ENCODE measurements around the gene ABHD8.

The ABHD8 gene

DNA sequence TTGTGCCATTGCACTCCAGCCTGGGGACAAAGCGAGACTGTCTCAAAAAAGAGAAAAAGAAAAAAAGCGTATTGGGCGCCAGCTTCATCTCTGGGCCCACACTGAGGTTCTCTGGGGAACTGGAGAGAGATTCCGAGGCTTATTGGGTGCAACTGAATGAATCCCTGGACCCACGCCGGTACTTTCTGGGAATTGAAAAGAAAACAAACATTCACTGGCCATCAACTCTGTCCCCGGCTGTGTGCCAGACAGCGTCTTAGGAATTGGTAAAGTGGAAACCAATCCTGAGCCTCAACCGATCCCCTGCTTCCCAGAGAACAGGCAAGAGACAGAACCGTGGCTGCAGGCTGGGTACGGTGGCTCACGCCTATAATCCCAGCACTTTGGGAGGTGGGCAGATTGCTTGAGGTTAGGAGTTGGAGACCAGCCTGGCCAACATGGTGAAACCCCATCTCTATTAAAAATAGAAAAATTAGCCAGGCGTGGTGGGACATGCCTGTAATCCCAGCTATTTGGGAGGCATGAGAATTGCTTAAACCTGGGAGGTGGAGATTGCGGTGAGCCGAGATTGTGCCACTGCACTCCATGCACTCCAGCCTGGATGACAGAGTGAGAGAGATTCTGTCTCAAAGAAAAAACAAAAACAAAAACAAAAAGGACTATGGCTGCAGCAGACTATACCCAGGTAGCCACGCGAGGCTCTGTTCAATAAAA, 22.8 kb upstream of the ABHD8 start:
- Histone ChIP-seq H3K4me1 (ENCODE audit: insufficient read depth, low read length) (no peaks in the 10 kb centered on the region), H3K27me3 (ENCODE audit: insufficient read depth, low read length) (peaks cover 5% of the 10 kb centered on the region; the same call in 1 of the 2 replicates), H3K36me3 (ENCODE audit: insufficient read depth, low read depth, low read length) (peaks cover 22% of the 10 kb centered on the region; the same call in 1 of the 2 replicates), H3K9ac (ENCODE audit: low read depth, low read length) (no peak overlapping the region), H3K9me3 (ENCODE audit: insufficient read depth, low read depth, low read length) (no peaks in the 10 kb centered on the region), H3K27ac (ENCODE audit: low read length) (no peak overlapping the region), H3K4me3 (ENCODE audit: low read length) (no peak overlapping the region)

DNA sequence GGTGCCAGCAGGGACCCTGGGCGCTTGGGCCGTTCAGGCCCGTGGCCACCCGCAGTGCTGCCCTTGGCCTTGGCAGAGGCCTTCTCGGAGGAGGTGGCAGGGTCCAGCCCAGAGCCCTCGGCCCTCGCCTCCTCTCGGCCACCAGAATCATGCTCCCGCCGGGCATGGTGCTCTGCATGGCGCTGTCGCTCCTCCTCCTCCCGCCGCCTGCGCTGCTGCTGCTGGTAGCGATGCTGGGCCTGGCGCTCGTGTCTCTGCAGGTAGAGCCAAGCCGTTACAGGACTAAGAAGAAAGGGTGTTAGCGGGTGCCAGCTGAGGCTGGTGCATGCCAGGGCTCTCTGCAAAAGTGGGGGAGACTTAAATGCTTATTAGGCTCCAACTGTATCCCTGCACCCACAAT, 21.9 kb upstream of the ABHD8 start:
- no peak overlapping the region for H3K4me3 ChIP-seq (ENCODE audit: low read length)
- no peaks in the 10 kb centered on the region for H3K9me3 ChIP-seq (ENCODE audit: insufficient read depth, low read depth, low read length)
- H3K27me3 ChIP-seq (ENCODE audit: insufficient read depth, low read length), result peaks cover 5% of the 10 kb centered on the region; the same call in 1 of the 2 replicates
- H3K27ac ChIP-seq (ENCODE audit: low read length), result no peak overlapping the region
- no peaks in the 10 kb centered on the region for H3K4me1 ChIP-seq (ENCODE audit: insufficient read depth, low read length)
- H3K36me3 ChIP-seq (ENCODE audit: insufficient read depth, low read depth, low read length), result peaks cover 30% of the 10 kb centered on the region
- no peak overlapping the region for H3K9ac ChIP-seq (ENCODE audit: low read depth, low read length)

DNA sequence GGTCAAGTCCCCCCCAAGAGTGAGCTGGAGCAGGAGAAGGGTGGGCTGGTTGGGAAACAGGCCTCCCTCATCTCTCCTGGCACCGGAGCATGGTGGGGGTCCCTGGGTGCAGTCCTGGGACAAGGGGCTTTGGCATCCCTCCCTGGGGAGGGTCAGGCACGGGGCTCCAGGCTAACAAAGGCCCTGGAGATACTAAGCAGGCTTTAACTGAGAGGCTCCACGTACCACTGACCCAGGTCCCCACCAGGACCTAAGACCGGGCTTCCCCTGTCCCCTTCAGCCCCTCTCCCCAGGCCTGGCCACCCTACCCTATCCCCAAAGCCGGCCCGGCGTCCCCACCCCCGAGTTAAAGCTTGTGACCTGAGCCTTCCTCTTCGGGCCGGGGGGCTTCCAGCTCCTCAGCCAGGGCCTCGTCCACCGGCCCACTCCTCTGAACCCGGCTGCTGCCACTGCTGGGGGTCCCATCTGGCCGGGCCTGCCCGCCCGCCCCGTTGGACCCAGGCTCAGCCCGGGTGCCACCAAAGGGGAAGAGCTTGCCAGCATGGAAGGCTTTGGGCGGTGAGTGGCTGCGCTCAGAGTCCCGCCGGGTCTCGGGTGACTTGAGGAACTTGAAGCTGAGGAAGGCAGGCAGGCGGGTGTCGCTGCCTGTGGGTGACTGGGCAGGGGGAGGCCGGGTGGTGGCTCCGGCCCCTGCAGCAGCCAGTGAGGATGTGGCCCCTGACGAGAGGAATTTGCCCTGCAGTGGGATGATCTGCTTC, 21.3 kb upstream of the ABHD8 start:
- peaks cover 36% of the 10 kb centered on the region for H3K36me3 ChIP-seq (ENCODE audit: insufficient read depth, low read depth, low read length)
- H3K4me1 ChIP-seq (ENCODE audit: insufficient read depth, low read length), result no peaks in the 10 kb centered on the region
- H3K27ac ChIP-seq (ENCODE audit: low read length), result no peak overlapping the region
- H3K27me3 ChIP-seq (ENCODE audit: insufficient read depth, low read length), result 0 out of 2 replicates have a peak, but pooled peaks cover 4% of the 10 kb centered on the region
- H3K9me3 ChIP-seq (ENCODE audit: insufficient read depth, low read depth, low read length), result no peaks in the 10 kb centered on the region
- H3K9ac ChIP-seq (ENCODE audit: low read depth, low read length), result no peak overlapping the region
- H3K4me3 ChIP-seq (ENCODE audit: low read length), result no peak overlapping the region

DNA sequence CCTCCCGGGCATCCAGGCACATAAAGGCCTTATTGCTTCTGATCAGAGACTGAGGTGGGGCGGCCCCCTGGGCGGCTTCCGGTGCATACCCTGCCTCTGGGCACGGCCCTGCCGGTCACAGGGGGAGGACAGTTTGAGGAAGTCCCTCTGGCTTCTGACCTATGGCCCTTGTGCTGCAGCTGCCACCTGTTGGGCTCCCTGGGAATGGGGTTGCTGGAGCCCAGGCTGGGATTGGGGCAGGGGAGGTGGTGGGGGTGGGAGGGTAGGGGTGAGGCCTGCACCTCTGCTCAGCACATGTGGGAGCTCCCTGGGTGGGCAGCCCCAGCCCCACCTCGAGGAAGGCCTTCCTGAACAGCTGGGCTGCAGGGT, 20.7 kb upstream of the ABHD8 start:
- Histone ChIP-seq H3K27me3 (ENCODE audit: insufficient read depth, low read length) (no peaks in the 10 kb centered on the region), H3K27ac (ENCODE audit: low read length) (no peak overlapping the region), H3K9ac (ENCODE audit: low read depth, low read length) (no peak overlapping the region), H3K9me3 (ENCODE audit: insufficient read depth, low read depth, low read length) (no peaks in the 10 kb centered on the region), H3K36me3 (ENCODE audit: insufficient read depth, low read depth, low read length) (peaks cover 41% of the 10 kb centered on the region), H3K4me1 (ENCODE audit: insufficient read depth, low read length) (no peaks in the 10 kb centered on the region), H3K4me3 (ENCODE audit: low read length) (no peak overlapping the region)

DNA sequence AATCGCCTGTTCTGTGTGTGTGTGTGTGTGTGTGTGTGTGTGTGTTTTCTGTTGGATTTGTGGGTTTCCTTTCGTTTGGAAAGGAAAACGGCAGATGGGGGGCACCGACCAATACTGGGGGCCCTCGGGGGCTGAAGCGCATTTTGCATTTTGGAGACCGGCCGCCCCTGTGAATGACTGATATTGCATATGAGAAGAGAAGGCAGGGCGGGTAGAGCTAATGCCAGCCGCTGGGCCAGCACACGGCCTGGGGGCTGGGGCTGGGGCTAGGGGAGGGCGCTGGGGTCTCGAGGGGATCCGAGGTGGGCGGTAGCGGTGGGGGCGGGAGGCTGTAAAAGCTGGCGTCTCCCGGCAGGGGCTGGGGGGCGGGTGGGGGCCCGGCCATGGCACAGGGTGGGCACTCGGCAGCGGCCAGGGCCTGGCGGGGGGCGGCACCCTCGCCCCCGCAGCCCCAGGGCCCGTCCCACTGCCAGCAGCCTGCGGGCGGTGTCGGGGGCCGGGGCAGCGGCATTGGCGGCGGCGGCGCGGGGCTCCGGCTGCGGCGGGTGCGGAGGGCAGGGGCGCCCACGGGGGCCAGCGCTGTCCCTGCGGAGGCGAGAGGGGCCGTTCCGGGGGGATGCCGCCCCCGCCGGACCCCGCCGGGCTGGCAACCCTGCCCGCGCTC, 20.2 kb upstream of the ABHD8 start:
- Histone ChIP-seq H3K9ac (ENCODE audit: low read depth, low read length) (no peak overlapping the region), H3K27ac (ENCODE audit: low read length) (no peak overlapping the region), H3K4me1 (ENCODE audit: insufficient read depth, low read length) (no peaks in the 10 kb centered on the region), H3K4me3 (ENCODE audit: low read length) (no peak overlapping the region), H3K27me3 (ENCODE audit: insufficient read depth, low read length) (no peaks in the 10 kb centered on the region), H3K36me3 (ENCODE audit: insufficient read depth, low read depth, low read length) (peaks cover 43% of the 10 kb centered on the region), H3K9me3 (ENCODE audit: insufficient read depth, low read depth, low read length) (no peaks in the 10 kb centered on the region)

DNA sequence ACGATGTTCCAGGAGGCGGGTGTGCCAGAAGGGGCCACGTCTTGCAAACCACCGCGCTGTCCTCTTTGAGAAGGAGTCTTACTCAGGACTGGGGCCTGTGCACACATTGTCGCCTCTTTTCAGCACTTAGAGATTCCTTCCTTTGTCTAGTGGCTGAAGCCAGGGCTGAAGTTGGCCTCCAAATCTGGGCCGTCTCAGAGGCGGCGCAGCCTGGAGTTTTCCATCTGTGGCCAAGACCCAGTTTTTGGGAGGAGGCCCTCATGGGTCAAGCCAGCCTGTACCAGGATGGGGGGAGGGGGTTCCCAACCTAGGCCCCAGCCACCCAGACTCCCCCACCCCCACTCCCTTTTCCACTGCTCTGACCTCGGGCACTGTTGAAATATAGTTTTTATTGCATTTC, 19.6 kb upstream of the ABHD8 start:
- Histone ChIP-seq H3K4me3 (ENCODE audit: low read length) (no peak overlapping the region), H3K9me3 (ENCODE audit: insufficient read depth, low read depth, low read length) (no peaks in the 10 kb centered on the region), H3K36me3 (ENCODE audit: insufficient read depth, low read depth, low read length) (peaks cover 43% of the 10 kb centered on the region), H3K9ac (ENCODE audit: low read depth, low read length) (no peak overlapping the region), H3K4me1 (ENCODE audit: insufficient read depth, low read length) (no peaks in the 10 kb centered on the region), H3K27ac (ENCODE audit: low read length) (no peak overlapping the region), H3K27me3 (ENCODE audit: insufficient read depth, low read length) (no peaks in the 10 kb centered on the region)

DNA sequence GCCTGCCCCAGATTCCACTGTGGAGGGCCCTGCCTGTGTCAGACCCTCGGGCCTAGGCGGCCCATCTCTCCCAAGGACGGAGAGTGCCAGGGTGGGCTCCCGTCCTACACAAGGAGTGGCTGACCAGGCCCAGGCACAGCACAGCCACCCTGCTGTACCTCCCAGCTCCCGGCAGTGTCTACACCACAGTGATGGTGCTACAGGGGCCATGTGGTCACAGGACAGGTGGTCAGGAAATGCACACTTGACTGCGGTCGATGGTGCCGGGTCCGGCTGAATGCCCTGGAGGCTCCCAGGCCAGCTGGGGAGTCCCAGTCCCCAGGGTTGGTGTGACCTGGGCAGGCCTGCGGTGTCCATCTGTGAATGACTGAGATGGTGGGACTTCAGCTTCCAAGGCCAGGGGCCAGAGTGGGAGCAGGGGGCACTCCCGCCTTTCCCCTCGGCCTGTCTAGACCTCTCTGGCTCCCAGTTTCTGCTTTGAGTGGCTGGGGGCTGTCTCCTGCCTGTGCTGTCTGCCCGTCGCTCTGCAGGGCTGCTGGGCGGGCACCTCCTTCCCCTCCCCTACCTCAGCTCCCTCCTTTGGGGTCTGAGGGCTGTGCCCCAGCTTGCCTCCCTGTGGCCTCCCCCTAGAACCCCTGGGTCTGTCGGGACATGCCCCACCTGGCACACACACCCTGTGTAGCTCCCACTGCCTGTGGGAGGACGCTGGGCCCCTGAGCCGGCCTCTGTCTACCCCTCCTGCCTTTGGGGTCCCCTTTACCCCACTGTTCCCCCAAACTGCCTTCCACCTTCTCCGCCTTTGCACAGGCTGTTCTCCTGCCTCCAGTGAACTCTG, 18.6 kb upstream of the ABHD8 start:
- H3K9me3 ChIP-seq (ENCODE audit: insufficient read depth, low read depth, low read length), result no peaks in the 10 kb centered on the region
- no peak overlapping the region for H3K27ac ChIP-seq (ENCODE audit: low read length)
- H3K4me1 ChIP-seq (ENCODE audit: insufficient read depth, low read length), result no peaks in the 10 kb centered on the region
- H3K27me3 ChIP-seq (ENCODE audit: insufficient read depth, low read length), result no peaks in the 10 kb centered on the region
- no peak overlapping the region for H3K9ac ChIP-seq (ENCODE audit: low read depth, low read length)
- no peak overlapping the region for H3K4me3 ChIP-seq (ENCODE audit: low read length)
- peaks cover 40% of the 10 kb centered on the region for H3K36me3 ChIP-seq (ENCODE audit: insufficient read depth, low read depth, low read length)

DNA sequence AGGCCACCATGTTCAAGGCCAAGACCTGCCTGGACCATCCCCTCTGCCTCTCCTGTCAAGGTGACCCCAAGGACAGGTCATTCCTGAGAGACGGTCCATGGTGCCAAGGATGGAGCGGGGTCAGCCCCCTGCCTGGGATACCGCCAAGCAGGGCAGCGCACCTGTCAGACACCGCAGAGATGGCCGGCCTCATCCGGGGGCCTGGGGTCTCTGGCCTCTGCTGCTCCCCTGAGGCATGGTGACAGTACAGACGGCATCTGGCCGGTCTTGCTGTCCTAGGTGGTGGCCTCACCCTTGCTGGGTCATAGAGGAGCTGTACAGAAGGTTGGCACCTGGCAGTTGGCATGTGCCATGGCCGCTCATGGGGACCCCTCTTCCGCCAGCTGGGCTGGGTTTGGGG, 17.2 kb upstream of the ABHD8 start:
- no peaks in the 10 kb centered on the region for H3K9me3 ChIP-seq (ENCODE audit: insufficient read depth, low read depth, low read length)
- no peaks in the 10 kb centered on the region for H3K4me1 ChIP-seq (ENCODE audit: insufficient read depth, low read length)
- no peak overlapping the region for H3K27ac ChIP-seq (ENCODE audit: low read length)
- H3K36me3 ChIP-seq (ENCODE audit: insufficient read depth, low read depth, low read length), result peaks cover 41% of the 10 kb centered on the region
- no peak overlapping the region for H3K9ac ChIP-seq (ENCODE audit: low read depth, low read length)
- H3K27me3 ChIP-seq (ENCODE audit: insufficient read depth, low read length), result no peaks in the 10 kb centered on the region
- no peak overlapping the region for H3K4me3 ChIP-seq (ENCODE audit: low read length)

DNA sequence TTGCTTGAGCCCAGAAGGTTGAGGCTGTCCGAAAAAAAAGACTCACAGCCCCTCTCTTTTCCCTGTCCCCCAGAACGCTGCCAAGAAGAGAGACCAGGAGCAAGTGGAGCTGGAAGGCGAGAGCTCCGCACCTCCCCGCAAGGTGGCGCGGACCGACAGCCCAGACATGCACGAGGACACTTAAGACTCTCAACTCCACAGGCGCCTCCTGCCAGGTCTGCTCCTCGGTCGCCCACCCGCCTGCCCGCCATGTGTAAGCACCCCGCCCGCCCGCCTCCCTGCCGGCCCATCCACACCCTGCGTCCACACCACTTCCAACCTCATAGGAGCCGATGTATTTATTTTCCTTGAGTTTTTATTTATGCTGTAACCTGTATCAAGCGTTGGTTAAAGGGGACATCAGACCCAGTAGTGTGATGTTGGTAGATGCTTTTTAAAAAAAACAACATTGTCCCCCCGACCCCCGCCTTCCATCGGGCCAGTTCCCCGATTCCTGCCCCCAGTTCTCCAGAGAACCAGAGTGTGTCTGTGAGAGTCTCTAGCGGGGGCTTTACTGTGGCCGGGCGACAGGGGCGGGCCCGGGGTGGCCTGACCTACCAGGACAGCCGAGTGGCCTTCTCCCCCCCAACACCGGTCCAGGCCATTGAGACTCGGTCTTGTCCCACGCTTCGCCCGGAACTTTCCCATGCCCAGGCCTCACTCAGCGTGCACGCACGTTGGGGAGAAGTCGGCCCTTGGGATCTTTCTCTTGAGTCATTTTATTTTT, 16.4 kb upstream of the ABHD8 start:
- H3K27me3 ChIP-seq (ENCODE audit: insufficient read depth, low read length), result no peaks in the 10 kb centered on the region
- no peak overlapping the region for H3K9ac ChIP-seq (ENCODE audit: low read depth, low read length)
- H3K9me3 ChIP-seq (ENCODE audit: insufficient read depth, low read depth, low read length), result no peaks in the 10 kb centered on the region
- no peaks in the 10 kb centered on the region for H3K4me1 ChIP-seq (ENCODE audit: insufficient read depth, low read length)
- H3K27ac ChIP-seq (ENCODE audit: low read length), result no peak overlapping the region
- no peak overlapping the region for H3K4me3 ChIP-seq (ENCODE audit: low read length)
- peaks cover 42% of the 10 kb centered on the region for H3K36me3 ChIP-seq (ENCODE audit: insufficient read depth, low read depth, low read length)

DNA sequence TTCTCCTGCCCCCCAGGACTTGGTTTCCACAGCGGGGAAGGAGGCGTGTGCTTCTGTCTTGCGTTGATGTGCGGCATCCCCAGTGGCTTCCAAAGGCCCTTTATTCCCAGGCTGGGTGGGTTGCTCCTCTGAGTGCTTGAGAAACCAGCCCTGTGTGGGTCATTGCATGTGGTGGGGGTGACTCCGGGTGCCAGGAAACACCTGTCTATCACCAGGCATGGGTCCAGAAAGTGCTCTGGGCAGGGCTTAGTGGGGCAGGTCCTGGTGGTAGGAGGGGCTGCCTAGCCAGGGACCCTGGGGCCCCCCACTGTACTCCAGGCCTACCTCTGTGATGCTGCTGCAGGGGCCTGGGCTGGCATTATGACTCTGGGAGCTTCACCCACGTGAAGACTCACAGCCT, 15.7 kb upstream of the ABHD8 start:
- H3K27ac ChIP-seq (ENCODE audit: low read length), result no peak overlapping the region
- H3K36me3 ChIP-seq (ENCODE audit: insufficient read depth, low read depth, low read length), result peaks cover 49% of the 10 kb centered on the region

More for the DNA sequence above, 15.7 kb upstream of the ABHD8 start:
- Histone ChIP-seq H3K4me3 (ENCODE audit: low read length) (no peak overlapping the region), H3K9ac (ENCODE audit: low read depth, low read length) (no peak overlapping the region), H3K9me3 (ENCODE audit: insufficient read depth, low read depth, low read length) (no peaks in the 10 kb centered on the region), H3K4me1 (ENCODE audit: insufficient read depth, low read length) (no peaks in the 10 kb centered on the region), H3K27me3 (ENCODE audit: insufficient read depth, low read length) (no peaks in the 10 kb centered on the region)

Data from iPS-20b (cell line).